Measurements from ENCODE around the gene IFNLR1. TPM values are rescaled to one million over a fixed set of nuclear protein-coding genes. Genes with fewer than 3 reads are reported as not detected.
A peak's percentile ranks its signal among the peaks of the same experiment; 100 is the strongest.

The IFNLR1 gene
- total RNA-seq, 4 donors from 2014 or later = 2.6 to 37.4 (median 12.7) TPM

DNA sequence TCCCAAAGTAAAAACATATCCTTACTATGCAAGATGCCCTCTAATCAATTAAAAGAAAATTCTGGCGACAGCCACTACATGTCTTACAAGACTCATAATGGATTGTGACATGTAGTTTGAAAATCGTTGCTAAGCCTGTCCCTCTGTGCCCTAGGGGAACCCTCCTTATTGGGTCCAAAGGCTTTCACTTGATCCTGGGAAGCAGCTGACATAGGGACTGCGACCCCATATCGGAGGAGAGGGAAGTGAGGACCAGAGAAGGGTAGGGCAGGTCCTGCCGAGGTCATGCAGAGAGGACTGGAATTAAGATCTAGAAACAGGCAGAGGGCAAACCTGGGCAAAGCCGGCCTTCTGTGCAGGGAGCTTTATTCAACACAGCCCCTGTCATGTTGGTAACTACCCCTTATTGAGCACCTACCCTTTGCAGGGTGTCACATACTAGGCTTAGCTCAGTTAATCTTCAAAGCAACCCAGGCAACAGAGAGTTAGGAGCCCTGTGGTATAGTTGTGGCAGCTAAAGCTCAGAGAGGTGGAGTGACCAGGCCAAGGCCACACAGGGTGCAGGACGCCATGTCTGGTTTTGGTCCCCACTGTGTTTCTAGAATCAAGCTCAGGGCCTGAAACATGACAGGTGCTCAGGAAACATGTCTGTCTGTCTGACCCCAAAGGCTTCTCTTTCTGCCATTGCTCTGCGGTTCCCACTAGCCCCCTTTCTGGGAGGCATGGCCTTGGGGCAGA is 18.4 kb upstream of the IFNLR1 start:
- no peaks in the 10 kb centered on the region for H3K9me3 ChIP-seq
- no peak overlapping the region for H3K27ac ChIP-seq
- H3K4me3 ChIP-seq = no peak overlapping the region
- no peak for DNase-seq
- no peaks in the 10 kb centered on the region for H3K27me3 ChIP-seq
- intact Hi-C loops (cut with DNase I; ENCODE audit: low total_unique reads) (no loop called here), in situ Hi-C loops (cut with MboI; ENCODE audit: low pct_ligation_motif_present in 1 of 4, low pct_unique_long_range_greater_than_20kb in 1 of 4, low sequenced_read_pairs in 3 of 4) (loop anchor here in 1 of 4 donors (10.0 kb wide), 1 partner anchor 429 kb away; no protein-coding TSS in a partner anchor)
- 75 to 82% methylated on average over 6 to 8 of the region's 8 CpGs for WGBS, 2 donors (ENCODE audit: low coverage in 1 of 2)
- H3K4me1 ChIP-seq = peaks cover 3 to 12% (median 6%) of the 10 kb centered on the region in 4 donors
- TF ChIP-seq CTCF (IDR thresholded peaks at IDR 0.05) (no peak), POLR2A (IDR thresholded peaks at IDR 0.05) (no peak), POLR2AphosphoS5 (IDR thresholded peaks at IDR 0.05) (no peak), EP300 (IDR thresholded peaks at IDR 0.05; ENCODE audit: low read depth) (no peak)
- no peaks in the 10 kb centered on the region for H3K36me3 ChIP-seq

DNA sequence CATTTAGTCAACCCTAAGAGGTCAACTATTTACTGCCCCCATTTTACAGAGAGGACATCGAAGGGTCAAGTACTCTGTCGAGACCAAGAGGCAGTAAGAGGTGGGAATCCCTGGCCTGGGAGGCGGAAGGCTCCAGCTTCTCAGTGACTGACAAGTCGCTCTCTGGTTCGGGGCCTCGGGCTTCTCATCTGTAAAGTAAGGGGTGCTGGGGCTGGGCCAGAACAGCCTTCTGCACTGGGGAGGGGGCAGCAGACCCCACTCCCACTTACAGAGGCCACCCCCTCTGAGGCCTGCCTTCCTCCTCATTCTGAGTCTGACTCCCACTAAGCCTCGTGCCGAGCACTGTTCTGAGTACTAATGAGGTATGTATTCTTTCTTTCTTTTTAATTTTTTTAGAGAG is 17.0 kb upstream of the IFNLR1 start:
- Histone ChIP-seq H3K27ac (no peak overlapping the region), H3K9me3 (no peaks in the 10 kb centered on the region), H3K4me3 (no peak overlapping the region), H3K27me3 (no peaks in the 10 kb centered on the region), H3K4me1 (peaks cover 3 to 16% (median 6%) of the 10 kb centered on the region in 4 donors), H3K36me3 (no peaks in the 10 kb centered on the region)
- intact Hi-C loops (cut with DNase I; ENCODE audit: low total_unique reads) = no loop called here
- in situ Hi-C loops (cut with MboI; ENCODE audit: low pct_ligation_motif_present in 1 of 4, low pct_unique_long_range_greater_than_20kb in 1 of 4, low sequenced_read_pairs in 3 of 4) = loop anchor here (5.0 to 10.0 kb wide), 3 partner anchors 183 to 431 kb away; no protein-coding TSS in a partner anchor
- TF ChIP-seq POLR2A (IDR thresholded peaks at IDR 0.05) (no peak), EP300 (IDR thresholded peaks at IDR 0.05; ENCODE audit: low read depth) (no peak), CTCF (IDR thresholded peaks at IDR 0.05) (no peak), POLR2AphosphoS5 (IDR thresholded peaks at IDR 0.05) (no peak)
- no peak for DNase-seq
- WGBS, 2 donors (ENCODE audit: low coverage in 1 of 2) = 76 to 88% methylated on average over 6 to 8 of the region's 8 CpGs

GRCh38 chr1:24203404-24203803 is 16.3 kb upstream of the IFNLR1 start:
- 40 to 69% methylated on average over 1 to 10 of the region's 10 CpGs for WGBS, 2 donors (ENCODE audit: low coverage in 1 of 2)
- no peaks in the 10 kb centered on the region for H3K27me3 ChIP-seq
- H3K4me1 ChIP-seq = peaks cover 3 to 16% (median 6%) of the 10 kb centered on the region in 4 donors
- no peaks in the 10 kb centered on the region for H3K36me3 ChIP-seq
- intact Hi-C loops (cut with DNase I; ENCODE audit: low total_unique reads) = no loop called here
- H3K4me3 ChIP-seq = no peak overlapping the region
- H3K27ac ChIP-seq = peak overlapping the region in 2 of 4 donors; percentile 36 to 58
- TF ChIP-seq CTCF (IDR thresholded peaks at IDR 0.05) (no peak), EP300 (IDR thresholded peaks at IDR 0.05; ENCODE audit: low read depth) (no peak), POLR2AphosphoS5 (IDR thresholded peaks at IDR 0.05) (no peak), POLR2A (IDR thresholded peaks at IDR 0.05) (no peak)
- in situ Hi-C loops (cut with MboI; ENCODE audit: low pct_ligation_motif_present in 1 of 4, low pct_unique_long_range_greater_than_20kb in 1 of 4, low sequenced_read_pairs in 3 of 4) = loop anchor here (5.0 to 10.0 kb wide), 3 partner anchors 184 to 431 kb away; no protein-coding TSS in a partner anchor
- DNase-seq = peak; percentile 75
- H3K9me3 ChIP-seq = no peaks in the 10 kb centered on the region

DNA sequence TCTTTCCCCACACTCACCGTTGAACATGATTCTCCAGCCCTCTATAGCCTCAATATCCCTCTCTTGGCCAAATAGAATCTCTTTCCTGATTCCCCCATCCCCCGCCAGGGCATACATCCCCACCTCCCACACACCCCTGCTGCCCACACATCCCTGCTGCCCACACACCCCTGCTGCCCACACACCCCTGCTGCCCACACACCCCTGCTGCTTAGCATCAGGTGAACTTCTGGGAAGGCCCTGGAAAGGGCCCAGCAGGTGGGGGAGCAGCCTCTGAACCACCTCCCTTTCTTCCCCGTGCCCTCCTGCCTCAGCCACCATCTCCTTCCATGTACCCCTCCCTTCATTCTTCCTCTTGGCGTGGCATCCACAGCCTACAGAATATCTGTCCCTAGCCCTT is 15.9 kb upstream of the IFNLR1 start:
- TF ChIP-seq POLR2A (IDR thresholded peaks at IDR 0.05) (no peak), CTCF (IDR thresholded peaks at IDR 0.05) (no peak), POLR2AphosphoS5 (IDR thresholded peaks at IDR 0.05) (no peak), EP300 (IDR thresholded peaks at IDR 0.05; ENCODE audit: low read depth) (no peak)
- Histone ChIP-seq H3K27me3 (no peaks in the 10 kb centered on the region), H3K36me3 (no peaks in the 10 kb centered on the region), H3K27ac (peak overlapping the region in 2 of 4 donors; percentile 36 to 58), H3K4me1 (peaks cover 3 to 20% (median 8%) of the 10 kb centered on the region in 4 donors), H3K9me3 (no peaks in the 10 kb centered on the region), H3K4me3 (no peak overlapping the region)
- 72 to 78% methylated on average over 4 of the region's 4 CpGs for WGBS, 2 donors (ENCODE audit: low coverage in 1 of 2)
- DNase-seq = no peak
- in situ Hi-C loops (cut with MboI; ENCODE audit: low pct_ligation_motif_present in 1 of 4, low pct_unique_long_range_greater_than_20kb in 1 of 4, low sequenced_read_pairs in 3 of 4) = loop anchor here (5.0 to 10.0 kb wide), 3 partner anchors 184 to 432 kb away; no protein-coding TSS in a partner anchor
- intact Hi-C loops (cut with DNase I; ENCODE audit: low total_unique reads) = no loop called here

All from transverse colon (tissue), 4 donors.